Neural cell (in vitro differentiated cells): ENCODE results near the gene ENOX1. TPM values are rescaled to one million over a fixed set of nuclear protein-coding genes. Genes with fewer than 3 reads are reported as not detected.

Source experiments
- H2AFZ ChIP-seq: fragments of 200-600, 300-800 bp; sonication (generic), shearing (Covaris generic); 2 replicates; pipeline ENCODE4 v1.6.0; 2014; ENCODE audit warnings: low read depth, mild to moderate bottlenecking, antibody characterized with exemption, low read length, moderate library complexity
- H3F3A ChIP-seq: fragments of 200-600 bp; shearing (Covaris generic); 2 replicates; pipeline ENCODE4 v1.6.1; 2016; ENCODE audit warnings: mild to moderate bottlenecking, moderate library complexity, mixed read lengths, antibody characterized with exemption, low read length; ENCODE audit not compliant: insufficient read depth, poor library complexity, severe bottlenecking
- H3K27ac ChIP-seq: fragments of 200-600, 300-800 bp; sonication (generic), shearing (Covaris generic); 2 replicates; pipeline ENCODE4 v1.5.1; 2014; ENCODE audit warnings: mild to moderate bottlenecking, low read length, moderate library complexity
- H3K27me3 ChIP-seq: fragments of 300-800, 200-600 bp; sonication (generic), shearing (Covaris generic); 2 replicates; pipeline ENCODE4 v1.6.0; 2014; ENCODE audit warnings: mild to moderate bottlenecking, low read depth, low read length, moderate library complexity; ENCODE audit not compliant: insufficient read depth
- H3K36me3 ChIP-seq: fragments of 300-800, 200-600 bp; sonication (generic), shearing (Covaris generic); 2 replicates; pipeline ENCODE4 v1.5.1; 2014; ENCODE audit warnings: mild to moderate bottlenecking, antibody characterized with exemption, low read length, moderate library complexity; ENCODE audit not compliant: insufficient read depth
- H3K4me2 ChIP-seq: fragments of 300-800, 200-600 bp; sonication (generic), shearing (Covaris generic); 2 replicates; pipeline ENCODE4 v1.6.0; 2014; ENCODE audit warnings: mild to moderate bottlenecking, low read length
- H3K4me3 ChIP-seq: fragments of 300-800, 200-600 bp; sonication (generic), shearing (Covaris generic); 2 replicates; pipeline ENCODE4 v1.5.1; 2014; ENCODE audit warnings: mild to moderate bottlenecking, low read length, moderate library complexity
- H3K79me2 ChIP-seq: fragments of 200-600 bp; shearing (Covaris generic); replicated peaks from 2 replicates; pipeline ENCODE4 v1.6.0; 2014; ENCODE audit warnings: mild to moderate bottlenecking, low read length, moderate library complexity; ENCODE audit not compliant: insufficient read depth
- H3K9ac ChIP-seq: fragments of 300-800, 200-600 bp; sonication (generic), shearing (Covaris generic); 2 replicates; pipeline ENCODE4 v1.6.1; 2016; ENCODE audit warnings: mild to moderate bottlenecking, low read length, mixed read lengths
- H3K9me2 ChIP-seq: fragments of 200-600 bp; shearing (Covaris generic); 2 replicates; pipeline ENCODE4 v1.6.1; 2016; ENCODE audit warnings: mild to moderate bottlenecking, low read length, mixed read lengths; ENCODE audit not compliant: insufficient read depth
- H3K9me3 ChIP-seq: fragments of 200-600, 300-800 bp; sonication (generic), shearing (Covaris generic); 2 replicates; pipeline ENCODE4 v1.6.1; 2016; ENCODE audit warnings: mild to moderate bottlenecking, mixed run types, low read length, moderate library complexity, mixed read lengths
- H4K20me1 ChIP-seq: fragments of 200-600 bp; shearing (Covaris generic); 2 replicates; pipeline ENCODE4 v1.6.1; 2016; ENCODE audit warnings: mild to moderate bottlenecking, mixed run types; ENCODE audit not compliant: insufficient read depth
- EP300 ChIP-seq: fragments of 450-650 bp; conservative IDR thresholded peaks from 2 replicates; pipeline ENCODE4 v1.6.1; 2014; ENCODE audit warnings: antibody characterized with exemption, mild to moderate bottlenecking, moderate library complexity; ENCODE audit not compliant: poor library complexity, severe bottlenecking
- EZH2 ChIP-seq: fragments of 200-600, 300-800 bp; shearing (Covaris generic), sonication (generic); IDR thresholded peaks from 2 replicates; pipeline ENCODE4 v1.6.1; 2014; ENCODE audit warnings: antibody characterized with exemption, low read length, borderline replicate concordance, mild to moderate bottlenecking; ENCODE audit not compliant: insufficient read depth, poor library complexity, severe bottlenecking
- MXI1 ChIP-seq: fragments of 450-650 bp; conservative IDR thresholded peaks from 2 replicates; pipeline ENCODE4 v1.6.1; 2014; ENCODE audit warnings: antibody characterized with exemption, mild to moderate bottlenecking; ENCODE audit not compliant: poor library complexity, severe bottlenecking
- POLR2AphosphoS5 ChIP-seq: IDR thresholded peaks from 2 replicates; pipeline ENCODE4 v1.6.1; 2012
- RAD21 ChIP-seq: fragments of 450-650 bp; conservative IDR thresholded peaks from 2 replicates; pipeline ENCODE4 v1.6.1; 2014; ENCODE audit warnings: antibody characterized with exemption, mild to moderate bottlenecking, moderate library complexity
- SMC3 ChIP-seq: fragments of 450-650 bp; conservative IDR thresholded peaks from 2 replicates; pipeline ENCODE4 v1.6.1; 2014; ENCODE audit warnings: antibody characterized with exemption, mild to moderate bottlenecking, moderate library complexity; ENCODE audit not compliant: poor library complexity
- TAF1 ChIP-seq: IDR thresholded peaks from 2 replicates; pipeline ENCODE4 v1.6.1; 2012; ENCODE audit warnings: low read depth
- polyA plus RNA-seq: library from polyadenylated mRNA; depleted of rRNA; stranded (reverse); fragments of >200 nt; gene quantifications from 2 replicates; pipeline ENCODE4 v1.2.3, GENCODE V29; 2014
- TF ChIP-seq, protein P1 (sequence below): fragments of 450-650 bp; IDR thresholded peaks from 2 replicates; pipeline ENCODE4 v1.5.1; 2014; ENCODE audit warnings: antibody characterized with exemption, mild to moderate bottlenecking, moderate library complexity; ENCODE audit not compliant: poor library complexity, severe bottlenecking
- TF ChIP-seq, protein P2 (sequence below): IDR thresholded peaks from 2 replicates; pipeline ENCODE4 v1.6.1; 2012; ENCODE audit warnings: borderline replicate concordance

Gene ENOX1
- polyA plus RNA-seq, 1 donor from 2014 or later = 42.6 TPM

DNA sequence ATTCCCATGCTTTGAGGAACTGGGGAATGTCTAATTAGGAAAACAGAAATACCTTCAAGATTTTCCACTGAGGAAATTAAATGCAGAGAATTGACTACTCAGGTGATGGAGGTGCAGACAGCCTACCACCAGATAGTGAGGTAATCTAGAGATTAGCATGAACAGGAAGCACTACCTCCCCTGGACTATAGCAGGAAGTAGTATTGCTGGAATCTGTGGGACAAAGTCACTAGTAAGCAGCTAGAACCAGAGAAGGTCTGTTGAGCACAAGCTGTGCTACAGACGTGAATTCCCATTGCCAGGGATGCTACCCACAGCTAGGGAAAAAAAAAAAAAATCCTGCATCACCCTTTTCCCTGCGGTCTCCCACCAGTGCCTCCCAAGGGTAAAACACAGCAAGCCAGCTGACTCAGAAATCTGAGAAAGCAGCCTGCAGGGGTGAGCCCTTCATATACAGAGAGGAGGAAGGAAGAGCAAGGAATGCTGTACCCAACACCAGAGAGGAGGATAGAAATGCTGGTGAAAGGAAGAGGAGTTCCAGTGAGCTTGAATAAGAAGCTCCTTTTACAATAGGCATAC lies 10.2 kb downstream of the ENOX1 start:
- Histone ChIP-seq H3K36me3 (no peaks in the 10 kb centered on the region), H3K79me2 (peaks cover 68% of the 10 kb centered on the region), H3F3A (no peaks in the 10 kb centered on the region), H2AFZ (no peak overlapping the region), H3K9ac (no peak overlapping the region), H3K4me2 (no peak overlapping the region), H3K4me3 (no peak overlapping the region), H3K9me3 (no peaks in the 10 kb centered on the region), H3K9me2 (no peaks in the 10 kb centered on the region), H3K27ac (no peak overlapping the region), H4K20me1 (no peaks in the 10 kb centered on the region), H3K27me3 (no peaks in the 10 kb centered on the region)
- no peak for TF ChIP-seq MXI1

DNA sequence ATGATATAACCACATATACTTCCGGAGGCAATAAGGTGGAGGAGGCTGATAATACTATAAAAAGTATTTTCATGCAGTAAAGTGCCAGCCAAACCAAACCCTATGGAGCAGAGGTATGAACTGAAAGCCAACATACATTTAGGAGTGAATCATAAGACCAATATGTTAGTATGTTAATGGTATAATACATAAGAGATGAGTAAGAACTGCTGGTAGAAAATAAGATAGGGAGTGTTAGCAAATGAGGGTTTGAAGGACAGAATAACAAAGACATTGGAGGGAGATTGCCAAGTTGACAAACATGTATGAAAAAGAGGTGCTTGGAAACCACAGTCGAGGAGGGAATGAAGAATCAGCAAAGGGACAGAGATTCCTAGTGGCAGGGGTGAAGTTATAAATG lies 10.8 kb downstream of the ENOX1 start:
- Histone ChIP-seq H3K36me3 (no peaks in the 10 kb centered on the region), H3F3A (no peaks in the 10 kb centered on the region), H4K20me1 (no peaks in the 10 kb centered on the region), H3K4me3 (no peak overlapping the region), H3K9me3 (no peaks in the 10 kb centered on the region), H3K27ac (no peak overlapping the region), H3K27me3 (no peaks in the 10 kb centered on the region), H3K9ac (no peak overlapping the region), H3K79me2 (peaks cover 69% of the 10 kb centered on the region), H3K4me2 (no peak overlapping the region), H3K9me2 (no peaks in the 10 kb centered on the region), H2AFZ (no peak overlapping the region)
- TF ChIP-seq, protein P1, sequence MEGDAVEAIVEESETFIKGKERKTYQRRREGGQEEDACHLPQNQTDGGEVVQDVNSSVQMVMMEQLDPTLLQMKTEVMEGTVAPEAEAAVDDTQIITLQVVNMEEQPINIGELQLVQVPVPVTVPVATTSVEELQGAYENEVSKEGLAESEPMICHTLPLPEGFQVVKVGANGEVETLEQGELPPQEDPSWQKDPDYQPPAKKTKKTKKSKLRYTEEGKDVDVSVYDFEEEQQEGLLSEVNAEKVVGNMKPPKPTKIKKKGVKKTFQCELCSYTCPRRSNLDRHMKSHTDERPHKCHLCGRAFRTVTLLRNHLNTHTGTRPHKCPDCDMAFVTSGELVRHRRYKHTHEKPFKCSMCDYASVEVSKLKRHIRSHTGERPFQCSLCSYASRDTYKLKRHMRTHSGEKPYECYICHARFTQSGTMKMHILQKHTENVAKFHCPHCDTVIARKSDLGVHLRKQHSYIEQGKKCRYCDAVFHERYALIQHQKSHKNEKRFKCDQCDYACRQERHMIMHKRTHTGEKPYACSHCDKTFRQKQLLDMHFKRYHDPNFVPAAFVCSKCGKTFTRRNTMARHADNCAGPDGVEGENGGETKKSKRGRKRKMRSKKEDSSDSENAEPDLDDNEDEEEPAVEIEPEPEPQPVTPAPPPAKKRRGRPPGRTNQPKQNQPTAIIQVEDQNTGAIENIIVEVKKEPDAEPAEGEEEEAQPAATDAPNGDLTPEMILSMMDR = no peak
- TF ChIP-seq RAD21 = no peak

DNA sequence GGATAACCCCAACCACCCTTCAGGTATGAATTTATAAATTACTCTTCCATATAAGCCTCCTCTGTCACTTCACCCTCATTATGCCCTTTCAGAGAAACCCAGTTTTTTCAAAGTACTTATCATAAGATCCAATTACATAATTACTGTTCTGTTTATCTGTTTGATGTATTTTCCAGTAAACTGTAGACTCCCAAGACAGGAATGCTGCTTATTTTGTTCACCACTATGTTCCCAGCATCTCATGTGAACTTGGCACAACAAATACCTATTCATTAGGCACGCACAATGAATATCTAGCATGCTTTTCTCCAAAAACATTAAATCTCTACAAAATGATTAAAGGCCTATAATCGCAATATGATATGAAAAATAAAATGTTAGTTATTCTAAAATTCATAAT lies 13.2 kb downstream of the ENOX1 start:
- Histone ChIP-seq H3K9me2 (no peaks in the 10 kb centered on the region), H3K27ac (no peak overlapping the region)
- TF ChIP-seq, protein P2, sequence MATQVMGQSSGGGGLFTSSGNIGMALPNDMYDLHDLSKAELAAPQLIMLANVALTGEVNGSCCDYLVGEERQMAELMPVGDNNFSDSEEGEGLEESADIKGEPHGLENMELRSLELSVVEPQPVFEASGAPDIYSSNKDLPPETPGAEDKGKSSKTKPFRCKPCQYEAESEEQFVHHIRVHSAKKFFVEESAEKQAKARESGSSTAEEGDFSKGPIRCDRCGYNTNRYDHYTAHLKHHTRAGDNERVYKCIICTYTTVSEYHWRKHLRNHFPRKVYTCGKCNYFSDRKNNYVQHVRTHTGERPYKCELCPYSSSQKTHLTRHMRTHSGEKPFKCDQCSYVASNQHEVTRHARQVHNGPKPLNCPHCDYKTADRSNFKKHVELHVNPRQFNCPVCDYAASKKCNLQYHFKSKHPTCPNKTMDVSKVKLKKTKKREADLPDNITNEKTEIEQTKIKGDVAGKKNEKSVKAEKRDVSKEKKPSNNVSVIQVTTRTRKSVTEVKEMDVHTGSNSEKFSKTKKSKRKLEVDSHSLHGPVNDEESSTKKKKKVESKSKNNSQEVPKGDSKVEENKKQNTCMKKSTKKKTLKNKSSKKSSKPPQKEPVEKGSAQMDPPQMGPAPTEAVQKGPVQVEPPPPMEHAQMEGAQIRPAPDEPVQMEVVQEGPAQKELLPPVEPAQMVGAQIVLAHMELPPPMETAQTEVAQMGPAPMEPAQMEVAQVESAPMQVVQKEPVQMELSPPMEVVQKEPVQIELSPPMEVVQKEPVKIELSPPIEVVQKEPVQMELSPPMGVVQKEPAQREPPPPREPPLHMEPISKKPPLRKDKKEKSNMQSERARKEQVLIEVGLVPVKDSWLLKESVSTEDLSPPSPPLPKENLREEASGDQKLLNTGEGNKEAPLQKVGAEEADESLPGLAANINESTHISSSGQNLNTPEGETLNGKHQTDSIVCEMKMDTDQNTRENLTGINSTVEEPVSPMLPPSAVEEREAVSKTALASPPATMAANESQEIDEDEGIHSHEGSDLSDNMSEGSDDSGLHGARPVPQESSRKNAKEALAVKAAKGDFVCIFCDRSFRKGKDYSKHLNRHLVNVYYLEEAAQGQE = no peak
- TF ChIP-seq, protein P1 = no peak
- TF ChIP-seq TAF1 (no peak), RAD21 (no peak), MXI1 (no peak), POLR2AphosphoS5 (no peak), EP300 (no peak), EZH2 (no peak), SMC3 (no peak)

More for the DNA sequence above, 13.2 kb downstream of the ENOX1 start:
- no peak overlapping the region for H3K4me3 ChIP-seq
- H3K27me3 ChIP-seq = no peaks in the 10 kb centered on the region
- no peaks in the 10 kb centered on the region for H3K9me3 ChIP-seq
- no peaks in the 10 kb centered on the region for H3F3A ChIP-seq
- no peaks in the 10 kb centered on the region for H4K20me1 ChIP-seq
- no peak overlapping the region for H2AFZ ChIP-seq
- no peaks in the 10 kb centered on the region for H3K36me3 ChIP-seq
- H3K79me2 ChIP-seq = peaks cover 53% of the 10 kb centered on the region
- no peak overlapping the region for H3K4me2 ChIP-seq
- H3K9ac ChIP-seq = no peak overlapping the region
